HepG2 (cell line): ENCODE data around the gene DCAF7. TPM values are rescaled to one million over a fixed set of nuclear protein-coding genes. Genes with fewer than 3 reads are reported as not detected.

Experiments
- ATF5 ChIP-seq: sonication (generic); formaldehyde crosslinking; IDR thresholded peaks from 2 replicates; pipeline ENCODE4 v1.4.0; 2020; ENCODE audit warnings: mild to moderate bottlenecking, low read depth, missing genetic modification reagents
- FOXM1 ChIP-seq: sonication (generic); formaldehyde crosslinking; IDR thresholded peaks from 2 replicates; pipeline ENCODE4 v1.5.0; 2020; ENCODE audit warnings: missing genetic modification reagents
- KLF12 ChIP-seq: sonication (generic); formaldehyde crosslinking; IDR thresholded peaks from 2 replicates; pipeline ENCODE4 v1.4.0; 2020; ENCODE audit warnings: missing genetic modification reagents, borderline replicate concordance
- LCORL ChIP-seq, 2 experiments: fragments of 450-650 bp in 1 of 2; sonication (generic) in 1 of 2; formaldehyde crosslinking in 1 of 2; IDR thresholded peaks; 2 replicates each; pipeline versions ENCODE4 v1.5.0 to v1.6.1; 2017 to 2020; ENCODE audit warnings: antibody characterized with exemption in 1 of 2, missing genetic modification reagents in 1 of 2
- NFKB2 ChIP-seq: sonication (generic); formaldehyde crosslinking; IDR thresholded peaks from 2 replicates; pipeline ENCODE4 v1.4.0; 2020; ENCODE audit warnings: missing genetic modification reagents, borderline replicate concordance
- NR3C1 ChIP-seq: sonication (generic); formaldehyde crosslinking; IDR thresholded peaks from 2 replicates; pipeline ENCODE4 v1.4.0; 2020; ENCODE audit warnings: missing genetic modification reagents
- PBX2 ChIP-seq: IDR thresholded peaks from 2 replicates; pipeline ENCODE4 v1.6.1; 2016; ENCODE audit warnings: control low read depth
- RBAK ChIP-seq: sonication (generic); formaldehyde crosslinking; IDR thresholded peaks from 2 replicates; pipeline ENCODE4 v1.5.1; 2020; ENCODE audit warnings: mild to moderate bottlenecking, missing genetic modification reagents
- RBFOX2 ChIP-seq: fragments of 200-400 bp; formaldehyde crosslinking; IDR thresholded peaks from 2 replicates; pipeline ENCODE4 v1.6.1; 2017; ENCODE audit warnings: low read depth, mild to moderate bottlenecking, low read length
- RFXANK ChIP-seq: IDR thresholded peaks from 2 replicates; pipeline ENCODE4 v1.6.1; 2016
- SIX1 ChIP-seq: sonication (generic); formaldehyde crosslinking; IDR thresholded peaks from 2 replicates; pipeline ENCODE4 v1.4.0; 2020; ENCODE audit warnings: missing genetic modification reagents, borderline replicate concordance
- SP5 ChIP-seq: IDR thresholded peaks from 2 replicates; pipeline ENCODE4 v1.6.1; 2016; ENCODE audit warnings: low read depth, borderline replicate concordance
- TARDBP ChIP-seq: sonication (generic); formaldehyde crosslinking; IDR thresholded peaks from 2 replicates; pipeline ENCODE4 v1.8.0; 2022; ENCODE audit warnings: mild to moderate bottlenecking, missing genetic modification reagents
- TRIM24 ChIP-seq: sonication (generic); formaldehyde crosslinking; IDR thresholded peaks from 2 replicates; pipeline ENCODE4 v1.8.0; 2022; ENCODE audit warnings: mild to moderate bottlenecking, missing genetic modification reagents
- UBTF ChIP-seq: sonication (generic); formaldehyde crosslinking; IDR thresholded peaks from 2 replicates; pipeline ENCODE4 v1.4.0; 2020; ENCODE audit warnings: mild to moderate bottlenecking, missing genetic modification reagents
- ZBTB42 ChIP-seq: sonication (generic); formaldehyde crosslinking; IDR thresholded peaks from 2 replicates; pipeline ENCODE4 v1.5.0; 2020; ENCODE audit warnings: mild to moderate bottlenecking, missing genetic modification reagents
- ZFP62 ChIP-seq: sonication (generic); formaldehyde crosslinking; IDR thresholded peaks from 2 replicates; pipeline ENCODE4 v1.4.0; 2020; ENCODE audit warnings: missing genetic modification reagents
- ZNF30 ChIP-seq: sonication (generic); formaldehyde crosslinking; IDR thresholded peaks from 2 replicates; pipeline ENCODE4 v1.5.0; 2020; ENCODE audit warnings: mild to moderate bottlenecking, missing genetic modification reagents
- ZNF333 ChIP-seq: sonication (generic); formaldehyde crosslinking; IDR thresholded peaks from 2 replicates; pipeline ENCODE4 v1.4.0; 2020; ENCODE audit warnings: mild to moderate bottlenecking, missing genetic modification reagents, borderline replicate concordance
- ZNF362 ChIP-seq: sonication (generic); formaldehyde crosslinking; IDR thresholded peaks from 2 replicates; pipeline ENCODE4 v1.4.0; 2020; ENCODE audit warnings: missing genetic modification reagents, mild to moderate bottlenecking, borderline replicate concordance
- ZNF589 ChIP-seq: sonication (generic); formaldehyde crosslinking; conservative IDR thresholded peaks from 2 replicates; pipeline ENCODE4 v1.8.0; 2022; ENCODE audit warnings: mild to moderate bottlenecking, moderate library complexity, missing genetic modification reagents
- ZNF713 ChIP-seq: sonication (generic); formaldehyde crosslinking; IDR thresholded peaks from 2 replicates; pipeline ENCODE4 v1.4.0; 2020; ENCODE audit warnings: mild to moderate bottlenecking, missing genetic modification reagents
- polyA plus RNA-seq, 8 experiments: library from polyadenylated mRNA; depleted of rRNA in 3 of 8; stranded (reverse) in 7 of 8; unstranded in 1 of 8; fragments of >200 nt; fragmentation: Illumina TruSeq in 4 of 8; extraction: Trizol in 4 of 8; gene quantifications; 2 replicates each; pipeline versions ENCODE4 v1.2.1 to v1.2.3, GENCODE V29; 2011 to 2016; ENCODE audit warnings: low read depth in 4 of 8, missing spikeins in 1 of 8, mixed read lengths in 1 of 8; ENCODE audit not compliant: insufficient read depth in 1 of 8
- total RNA-seq, 5 experiments: library from RNA; depleted of rRNA; stranded (reverse); fragments of >200 nt; fragmentation: Illumina TruSeq; extraction: Trizol; gene quantifications; 2 replicates each; pipeline ENCODE4 v1.2.3, GENCODE V29; 2016; ENCODE audit warnings: low read depth in 1 of 5

The DCAF7 gene
- total and polyA plus RNA-seq, 2 of the 13 experiments (the other 11 are each of a cell fraction or from before 2014, with no cell fraction given): 55.2 to 73.4 TPM

- TF ChIP-seq PBX2 (CRISPR knock-in tag): no peak
- TF ChIP-seq SIX1 (CRISPR knock-in tag): no peak
- TF ChIP-seq RBFOX2: peak; percentile 53; the same call in 1 of the 2 replicates
- peak; percentile 7; the same call in 1 of the 2 replicates for TF ChIP-seq ZNF362 (CRISPR knock-in tag)
- TF ChIP-seq NR3C1: no peak
- 0 out of 2 replicates have a peak, but pooled peaks have one; percentile 32 for TF ChIP-seq ZNF589 (CRISPR knock-in tag)
- TF ChIP-seq TARDBP (CRISPR knock-in tag): 0 out of 2 replicates have a peak, but pooled peaks have one; percentile 9
- 0 out of 2 replicates have a peak, but pooled peaks have one; percentile 45 for TF ChIP-seq KLF12 (CRISPR knock-in tag)
- no peak for TF ChIP-seq LCORL (IDR thresholded peaks at IDR 0.05)
- peak; percentile 38; the same call in 1 of the 2 replicates for TF ChIP-seq LCORL (CRISPR knock-in tag; IDR thresholded peaks at IDR 0.05)
- TF ChIP-seq NFKB2 (CRISPR knock-in tag): 0 out of 2 replicates have a peak, but pooled peaks have one; percentile 1
- peak; percentile 75; the same call in 1 of the 2 replicates for TF ChIP-seq ZNF30 (CRISPR knock-in tag)
- TF ChIP-seq SP5 (CRISPR knock-in tag): 0 out of 2 replicates have a peak, but pooled peaks have one; percentile 19
- 0 out of 2 replicates have a peak, but pooled peaks have one; percentile 59 for TF ChIP-seq ZNF713 (CRISPR knock-in tag)
- TF ChIP-seq UBTF: peak; percentile 51; the same call in 1 of the 2 replicates
- TF ChIP-seq RBAK (CRISPR knock-in tag): peak; percentile 11; the same call in 1 of the 2 replicates
- TF ChIP-seq TRIM24 (CRISPR knock-in tag): 0 out of 2 replicates have a peak, but pooled peaks have one; percentile 6
- 0 out of 2 replicates have a peak, but pooled peaks have one; percentile 2 for TF ChIP-seq ATF5 (CRISPR knock-in tag)
- TF ChIP-seq FOXM1 (CRISPR knock-in tag): no peak
- TF ChIP-seq RFXANK (CRISPR knock-in tag): no peak
- TF ChIP-seq ZNF333: peak; percentile 46; the same call in 1 of the 2 replicates
- TF ChIP-seq ZFP62 (CRISPR knock-in tag): no peak
- TF ChIP-seq ZBTB42: peak; percentile 76; the same call in 1 of the 2 replicates
Measured at GRCh38 chr17:63550817-63551639, 751 bp downstream of the DCAF7 start (continued).
